ENCODE results near the gene KCNAB1. TPM values are rescaled to one million over a fixed set of nuclear protein-coding genes. Genes with fewer than 3 reads are reported as not detected.

Gene KCNAB1
- total RNA-seq, 3 donors from 2014 or later: 3.9 to 8.3 (median 5.4) TPM

DNA sequence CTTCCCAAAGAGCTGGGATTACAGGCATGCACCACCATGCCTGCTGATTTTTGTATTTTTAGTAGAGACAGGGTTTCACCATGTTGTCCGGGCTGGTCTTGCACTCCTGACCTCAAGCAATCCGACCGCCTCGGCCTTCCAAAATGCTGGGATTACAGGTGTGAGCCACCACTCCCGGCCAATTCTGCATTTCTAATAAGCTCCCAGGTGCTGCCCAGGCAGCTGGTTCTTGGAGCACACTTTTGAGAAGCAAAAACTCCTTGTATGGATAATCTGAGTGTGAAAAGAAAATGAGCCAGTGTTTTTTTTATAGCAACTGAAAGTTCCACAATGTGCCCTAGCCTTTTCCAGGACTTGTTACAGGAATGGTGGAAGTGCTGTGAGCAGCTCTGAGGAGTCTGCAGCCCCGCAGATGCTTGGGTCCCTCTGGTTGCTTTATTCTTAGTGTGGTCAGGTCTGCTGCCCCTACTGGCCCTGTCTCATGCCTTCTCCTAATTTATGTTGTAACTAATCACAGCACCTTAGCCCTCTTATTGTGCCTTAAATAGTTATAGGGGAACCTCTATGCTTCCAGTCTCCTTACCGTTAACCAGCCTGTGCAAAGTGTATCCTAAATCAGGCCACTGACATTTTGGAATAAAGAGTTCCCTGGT lies 13.5 kb upstream of the KCNAB1 start:
- Histone ChIP-seq H3K4me3 (no peak overlapping the region), H3K27ac (no peak overlapping the region), H3K9me3 (no peaks in the 10 kb centered on the region), H3K36me3 (no peaks in the 10 kb centered on the region), H3K27me3 (no peaks in the 10 kb centered on the region), H3K4me1 (no peaks in the 10 kb centered on the region)
- intact Hi-C loops (cut with DNase I; ENCODE audit: low total_unique reads): no loop called here
- no peak for TF ChIP-seq POLR2AphosphoS5 (IDR thresholded peaks at IDR 0.05)
- no peak for TF ChIP-seq CTCF (IDR thresholded peaks at IDR 0.05)
- TF ChIP-seq POLR2A (IDR thresholded peaks at IDR 0.05): no peak
- no peak for DNase-seq (ENCODE audit: low spot score in 2 of 2)

GRCh38 chr3:156107504-156107903 lies 12.9 kb upstream of the KCNAB1 start:
- H3K9me3 ChIP-seq: no peaks in the 10 kb centered on the region
- no peak for DNase-seq (ENCODE audit: low spot score in 2 of 2)
- intact Hi-C loops (cut with DNase I; ENCODE audit: low total_unique reads): no loop called here
- H3K36me3 ChIP-seq: no peaks in the 10 kb centered on the region
- TF ChIP-seq POLR2A (IDR thresholded peaks at IDR 0.05): no peak
- TF ChIP-seq POLR2AphosphoS5 (IDR thresholded peaks at IDR 0.05): no peak
- TF ChIP-seq CTCF (IDR thresholded peaks at IDR 0.05): no peak
- H3K4me1 ChIP-seq: no peaks in the 10 kb centered on the region
- H3K27me3 ChIP-seq: no peaks in the 10 kb centered on the region
- H3K4me3 ChIP-seq: no peak overlapping the region
- H3K27ac ChIP-seq: no peak overlapping the region

- intact Hi-C loops (cut with DNase I; ENCODE audit: low total_unique reads): no loop called here
- Histone ChIP-seq H3K36me3 (no peaks in the 10 kb centered on the region), H3K27ac (no peak overlapping the region), H3K9me3 (no peaks in the 10 kb centered on the region), H3K4me1 (no peaks in the 10 kb centered on the region), H3K4me3 (no peak overlapping the region), H3K27me3 (no peaks in the 10 kb centered on the region)
- no peak for TF ChIP-seq POLR2AphosphoS5 (IDR thresholded peaks at IDR 0.05)
- TF ChIP-seq CTCF (IDR thresholded peaks at IDR 0.05): no peak
- no peak for TF ChIP-seq POLR2A (IDR thresholded peaks at IDR 0.05)
- no peak for DNase-seq (ENCODE audit: low spot score in 2 of 2)
These were observed 11.8 kb upstream of the KCNAB1 start for GRCh38 chr3:156108616-156109015.

DNA sequence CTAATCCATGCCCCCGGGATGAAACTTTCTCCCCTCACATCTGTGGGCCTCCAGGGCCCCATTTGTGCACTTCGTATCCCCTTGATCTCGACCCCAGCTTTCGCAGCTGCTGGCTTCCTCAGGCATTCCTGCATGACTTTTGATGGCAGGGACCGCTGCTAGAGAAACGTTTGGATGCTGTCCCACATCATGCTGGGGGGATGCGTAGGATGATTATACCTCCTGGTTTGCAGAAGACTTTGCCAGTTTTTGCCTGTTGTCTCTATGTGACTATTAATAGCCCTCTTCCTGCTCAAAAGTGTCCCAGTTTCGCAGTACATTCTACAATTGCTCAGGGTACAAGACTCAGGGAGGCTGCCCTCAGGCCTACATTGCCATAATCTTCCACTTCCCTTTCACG lies 10.4 kb upstream of the KCNAB1 start:
- no peak overlapping the region for H3K4me3 ChIP-seq
- no peak for TF ChIP-seq POLR2A (IDR thresholded peaks at IDR 0.05)
- TF ChIP-seq CTCF (IDR thresholded peaks at IDR 0.05): no peak
- no peak for TF ChIP-seq POLR2AphosphoS5 (IDR thresholded peaks at IDR 0.05)
- no peaks in the 10 kb centered on the region for H3K4me1 ChIP-seq
- intact Hi-C loops (cut with DNase I; ENCODE audit: low total_unique reads): no loop called here
- H3K9me3 ChIP-seq: no peaks in the 10 kb centered on the region
- no peak for DNase-seq (ENCODE audit: low spot score in 2 of 2)
- H3K36me3 ChIP-seq: no peaks in the 10 kb centered on the region
- no peaks in the 10 kb centered on the region for H3K27me3 ChIP-seq
- H3K27ac ChIP-seq: no peak overlapping the region

GRCh38 chr3:156126467-156126866 lies 6.1 kb downstream of the KCNAB1 start:
- Histone ChIP-seq H3K36me3 (no peaks in the 10 kb centered on the region), H3K9me3 (no peaks in the 10 kb centered on the region), H3K4me3 (no peak overlapping the region), H3K27me3 (no peaks in the 10 kb centered on the region), H3K4me1 (no peaks in the 10 kb centered on the region), H3K27ac (no peak overlapping the region)
- intact Hi-C loops (cut with DNase I; ENCODE audit: low total_unique reads): no loop called here
- no peak for DNase-seq (ENCODE audit: low spot score in 2 of 2)
- TF ChIP-seq POLR2A (IDR thresholded peaks at IDR 0.05) (no peak), CTCF (IDR thresholded peaks at IDR 0.05) (no peak), POLR2AphosphoS5 (IDR thresholded peaks at IDR 0.05) (no peak)

Data from breast epithelium (tissue), 4 donors.